GM21360 (cell line): ENCODE measurements around the gene MSI2.

Experiments
- ATAC-seq: cut with Tn5 transposase; IDR thresholded peaks from one replicate; pipeline ENCODE4 v1.9.1; 2021; ENCODE audit warnings: mild to moderate bottlenecking, moderate library complexity; ENCODE audit not compliant: unreplicated experiment

The MSI2 gene

DNA sequence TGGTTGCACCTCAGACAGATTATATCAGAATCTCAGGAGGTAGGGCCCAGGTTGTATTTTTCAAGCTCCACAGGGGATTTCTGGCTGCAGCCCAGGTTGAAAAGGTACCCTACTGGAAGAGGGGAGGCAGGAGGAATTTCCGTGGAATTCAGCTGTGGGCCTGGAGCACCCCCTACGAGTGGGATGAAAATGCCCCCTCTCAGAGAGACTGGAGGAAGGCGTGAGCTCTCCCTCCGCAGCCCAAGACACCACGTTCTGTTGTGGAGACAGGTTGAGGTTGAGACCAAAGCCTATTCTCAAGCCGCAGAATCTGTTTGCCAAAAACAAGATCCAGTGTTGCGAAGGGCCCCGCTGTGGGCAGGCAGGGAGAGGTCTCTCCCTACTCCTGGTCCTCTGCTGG is 386.7 kb downstream of the MSI2 start:
- no peak for ATAC-seq

DNA sequence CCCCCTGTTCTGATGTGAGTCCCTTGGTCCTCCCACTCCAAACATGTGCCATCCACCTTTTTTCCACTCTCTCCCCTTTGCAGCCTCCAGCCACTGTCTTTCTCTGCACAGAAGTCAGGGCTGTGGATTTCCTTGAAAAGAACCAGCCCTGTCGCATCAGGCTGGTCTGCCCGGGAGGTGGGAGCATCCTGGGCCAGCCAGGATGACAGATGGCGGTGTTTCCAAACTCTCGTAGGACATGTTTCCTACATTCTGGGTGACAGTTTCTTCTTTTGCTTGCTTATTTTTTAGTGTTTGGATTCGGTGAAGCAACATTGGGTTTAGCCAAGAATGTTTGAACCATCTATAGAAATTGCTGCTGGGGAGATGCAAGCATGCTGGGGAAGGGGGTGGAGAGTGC is 388.0 kb downstream of the MSI2 start:
- no peak for ATAC-seq

DNA sequence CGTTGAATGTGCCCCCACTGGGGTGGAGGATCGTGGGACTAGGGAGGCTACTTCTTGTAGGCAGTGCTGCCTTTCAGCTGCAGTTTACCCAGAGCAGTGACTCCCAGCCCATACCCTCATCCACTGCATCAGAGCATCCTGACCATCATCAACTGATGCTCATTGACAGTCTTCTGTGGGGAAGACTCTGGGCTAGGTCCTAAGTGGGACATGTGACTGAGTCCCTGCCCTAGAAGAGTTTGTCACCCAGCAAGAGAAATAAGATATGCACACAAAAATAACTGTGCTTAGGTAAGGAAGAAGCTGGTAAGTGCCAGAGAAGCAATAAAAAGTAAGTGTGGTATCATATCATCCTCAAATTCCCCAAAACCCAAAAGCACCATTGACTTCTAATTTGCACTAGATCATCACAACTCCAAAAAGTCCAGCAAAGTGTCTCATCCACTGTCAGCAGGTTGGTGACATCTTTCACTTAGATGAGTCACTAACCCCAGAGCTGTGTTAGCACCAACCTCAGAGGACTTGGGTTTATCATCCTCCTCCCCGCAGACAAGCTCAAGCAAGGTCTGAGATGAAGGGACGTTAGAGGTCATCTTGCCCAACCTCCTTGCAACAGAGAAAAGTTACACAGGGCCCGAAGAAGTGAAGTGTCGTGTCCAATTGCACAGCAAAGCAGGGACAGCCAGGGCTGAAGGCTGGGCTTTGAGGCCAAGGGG is 389.8 kb downstream of the MSI2 start:
- ATAC-seq: no peak

DNA sequence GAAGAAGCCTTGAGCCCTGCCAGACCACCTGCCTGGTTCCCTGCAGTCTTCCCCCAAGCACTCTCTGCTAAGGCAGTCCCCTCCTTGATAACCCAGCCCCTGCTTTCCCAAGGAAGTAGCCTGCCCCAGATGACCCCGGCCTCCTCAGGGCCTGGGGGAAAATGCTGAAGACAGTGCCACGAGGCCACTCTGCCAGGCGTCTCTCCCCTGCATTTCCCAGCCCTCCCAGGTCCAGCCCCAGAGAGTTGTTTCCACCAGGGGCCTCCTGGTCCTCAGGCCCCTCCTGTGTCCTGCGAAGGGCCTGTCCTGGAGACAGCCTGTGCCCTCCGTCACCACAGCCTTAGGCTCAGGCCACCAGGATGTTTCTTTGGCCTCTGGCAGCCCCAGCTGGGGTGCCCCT is 392.4 kb downstream of the MSI2 start:
- no peak for ATAC-seq

DNA sequence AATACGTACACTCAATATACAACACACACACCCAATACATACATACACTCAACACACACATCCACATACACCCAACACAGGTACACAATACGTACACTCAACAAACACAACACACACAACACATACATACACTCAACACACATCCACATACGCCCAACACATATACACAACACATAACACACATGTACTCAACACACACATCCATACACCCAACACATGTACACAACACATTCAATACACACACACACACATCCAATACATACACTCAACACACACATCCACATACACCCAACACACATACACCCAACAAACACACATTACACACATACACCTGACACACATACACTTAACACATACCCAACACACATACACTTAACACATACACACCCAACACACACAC is 392.9 kb downstream of the MSI2 start:
- no peak for ATAC-seq

DNA sequence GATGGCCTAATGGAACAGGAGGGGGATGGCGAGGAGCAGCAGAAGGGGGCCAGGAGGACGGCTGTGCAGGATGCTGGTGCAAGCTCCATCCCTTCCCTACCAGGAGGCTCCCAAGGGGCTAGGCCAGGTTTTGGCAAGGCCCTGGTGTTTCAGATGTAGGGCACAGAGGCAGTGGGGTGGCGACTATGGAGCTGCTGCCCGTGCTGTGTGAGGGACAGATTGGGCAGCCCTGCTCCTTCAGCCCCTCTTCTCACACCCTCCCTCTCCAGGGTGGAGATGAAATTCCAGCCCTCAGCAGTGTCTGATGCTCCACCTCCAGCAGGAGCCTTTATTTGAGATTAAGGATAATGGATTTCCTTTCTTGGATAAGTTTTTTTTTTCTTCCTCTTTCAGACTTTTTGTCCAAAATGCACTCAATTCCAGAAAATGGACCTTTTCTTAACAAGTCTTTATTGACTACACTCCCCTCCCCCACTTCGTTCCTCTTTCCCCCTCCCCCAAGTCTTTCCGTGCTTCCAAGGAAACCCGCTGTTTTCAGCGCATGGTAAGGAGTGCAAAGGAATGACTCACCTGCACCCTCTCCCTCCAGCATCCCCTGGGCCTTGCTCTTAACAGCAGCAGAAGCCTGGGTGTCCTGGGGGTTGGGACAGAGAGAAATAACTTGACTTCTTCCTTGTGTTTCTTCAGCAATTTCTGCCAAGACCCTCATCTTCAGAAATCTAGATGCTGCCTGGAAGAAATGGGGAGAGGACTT is 393.6 kb downstream of the MSI2 start:
- no peak for ATAC-seq

DNA sequence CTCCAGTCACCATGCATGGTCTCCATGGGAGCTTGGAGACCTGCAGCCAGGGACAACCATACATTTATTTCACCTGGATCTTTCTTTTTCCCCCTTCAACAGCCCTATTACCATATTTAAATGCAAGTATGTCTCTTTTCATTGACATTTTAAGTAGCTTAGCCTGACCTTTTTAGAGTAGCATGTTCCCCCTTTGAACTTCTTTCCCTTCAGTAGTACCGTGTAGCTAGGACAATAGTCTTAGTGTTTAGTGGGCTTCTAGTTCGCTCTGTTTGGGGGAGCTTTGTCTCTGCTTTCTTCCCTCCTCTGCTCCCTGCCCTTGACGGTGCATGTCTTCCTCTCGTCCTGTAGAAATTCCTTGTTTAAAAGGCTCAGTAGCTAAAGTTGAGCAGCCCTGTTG is 394.2 kb downstream of the MSI2 start:
- no peak for ATAC-seq

DNA sequence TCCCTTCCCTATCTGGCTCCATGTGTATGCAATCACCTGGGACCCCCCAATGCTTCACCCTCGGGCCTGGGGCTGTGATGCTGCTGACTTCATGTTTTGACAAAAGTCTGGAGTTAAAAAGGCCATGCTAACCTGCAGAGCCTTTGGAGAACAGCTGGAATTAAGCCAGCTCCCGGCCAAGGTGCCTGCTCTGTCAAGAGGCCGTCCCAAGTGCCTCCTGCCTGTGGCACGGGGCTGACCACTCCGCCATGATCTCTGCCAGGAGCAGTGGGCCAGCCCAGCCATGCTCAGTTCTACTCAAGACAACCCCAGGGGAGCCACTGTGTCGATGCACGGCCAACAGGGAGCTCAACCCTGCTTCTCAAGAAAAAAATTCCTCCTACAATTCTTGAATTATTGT is 395.1 kb downstream of the MSI2 start:
- ATAC-seq: no peak

DNA sequence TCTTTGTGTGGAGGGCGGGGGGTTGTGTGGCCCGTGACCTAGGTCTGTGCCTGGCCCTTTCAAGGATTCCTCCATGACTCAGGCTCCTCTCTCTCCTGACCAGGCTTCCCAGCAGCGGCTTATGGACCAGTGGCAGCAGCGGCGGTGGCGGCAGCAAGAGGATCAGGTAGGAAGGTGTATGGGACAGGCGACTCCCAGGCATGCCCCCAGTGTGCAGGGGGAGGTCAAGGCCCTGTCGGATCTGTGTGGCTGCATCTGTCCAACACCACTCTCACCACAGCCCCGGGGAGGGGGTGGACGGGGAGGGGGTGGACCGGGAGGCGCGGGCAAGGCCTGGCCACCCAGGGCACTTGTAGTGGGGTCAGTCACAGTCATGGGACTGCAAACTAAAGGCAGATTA is 395.7 kb downstream of the MSI2 start:
- no peak for ATAC-seq

DNA sequence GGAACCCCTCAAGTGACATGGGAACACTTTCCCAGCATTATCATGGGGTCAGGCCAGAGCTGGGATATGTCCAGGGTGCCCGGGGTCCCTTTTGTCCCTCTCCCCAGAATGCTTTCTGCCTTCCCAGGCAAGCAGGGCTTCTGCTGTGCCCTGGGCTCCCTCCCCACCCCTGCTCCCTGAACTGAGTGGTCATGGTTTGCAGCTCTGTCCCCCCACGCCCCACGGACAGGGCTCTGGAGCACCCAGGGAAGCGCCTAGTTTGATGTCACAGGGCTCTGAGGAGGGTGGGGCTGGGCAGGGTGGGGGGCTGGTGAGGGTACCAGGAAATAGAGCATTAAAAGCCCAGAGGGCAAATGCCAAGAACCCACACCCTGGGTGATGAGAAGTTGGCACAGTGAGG is 396.5 kb downstream of the MSI2 start:
- no peak for ATAC-seq

DNA sequence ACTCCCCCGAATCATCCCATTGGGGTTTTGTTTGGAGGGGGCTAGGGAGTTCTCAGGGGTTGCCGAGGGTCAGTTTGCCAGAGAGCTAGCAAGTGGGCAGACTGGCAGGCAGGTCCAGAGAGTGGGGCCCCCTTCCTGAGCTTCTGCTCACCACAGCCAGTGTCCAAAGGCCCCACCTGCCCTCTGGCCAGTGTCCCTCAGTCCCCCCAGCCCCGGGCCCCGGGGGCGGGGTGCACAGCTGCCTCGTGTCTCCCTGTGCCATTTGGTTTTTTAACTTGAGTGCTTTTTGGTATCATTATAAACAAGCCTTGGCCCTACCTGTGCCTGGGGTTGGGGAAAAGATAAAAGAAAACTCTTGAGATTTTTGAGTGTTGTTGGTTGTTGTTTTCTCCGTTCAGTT is 397.0 kb downstream of the MSI2 start:
- no peak for ATAC-seq

DNA sequence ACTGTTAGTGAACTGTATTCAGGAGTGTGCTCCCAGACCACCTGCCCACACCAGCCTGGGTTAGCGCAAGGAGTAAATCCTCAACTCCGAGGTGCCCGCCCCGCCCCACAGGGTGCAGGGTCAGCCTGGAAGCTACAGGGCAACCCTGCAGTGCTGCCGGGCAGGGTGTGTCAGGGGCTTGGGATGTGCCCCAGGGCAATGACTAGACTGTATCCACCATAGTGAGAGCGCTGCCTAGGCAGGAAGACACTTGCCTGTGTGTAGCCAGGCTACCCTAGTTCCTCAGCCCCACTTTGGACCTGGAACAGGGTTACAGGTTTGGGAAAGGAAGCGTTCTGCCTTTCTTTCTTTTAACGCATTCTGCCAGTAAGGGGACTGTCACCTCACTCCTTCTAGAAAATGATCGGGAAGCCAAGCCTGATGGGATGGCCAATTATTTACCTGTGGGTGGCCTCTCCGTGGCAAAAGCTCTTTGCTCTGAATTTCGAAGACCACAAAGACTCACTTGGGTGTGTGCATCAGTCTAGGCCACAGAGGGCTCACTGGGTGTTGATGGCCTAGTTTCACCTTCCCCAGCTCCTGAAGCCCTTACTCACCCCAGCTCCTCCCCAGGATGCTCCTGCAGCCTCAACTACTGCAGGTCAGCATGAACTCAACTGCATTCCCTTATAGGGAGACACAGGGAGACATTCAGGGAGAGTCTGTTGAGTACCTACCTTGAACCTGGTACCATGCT is 397.9 kb downstream of the MSI2 start:
- ATAC-seq: no peak

DNA sequence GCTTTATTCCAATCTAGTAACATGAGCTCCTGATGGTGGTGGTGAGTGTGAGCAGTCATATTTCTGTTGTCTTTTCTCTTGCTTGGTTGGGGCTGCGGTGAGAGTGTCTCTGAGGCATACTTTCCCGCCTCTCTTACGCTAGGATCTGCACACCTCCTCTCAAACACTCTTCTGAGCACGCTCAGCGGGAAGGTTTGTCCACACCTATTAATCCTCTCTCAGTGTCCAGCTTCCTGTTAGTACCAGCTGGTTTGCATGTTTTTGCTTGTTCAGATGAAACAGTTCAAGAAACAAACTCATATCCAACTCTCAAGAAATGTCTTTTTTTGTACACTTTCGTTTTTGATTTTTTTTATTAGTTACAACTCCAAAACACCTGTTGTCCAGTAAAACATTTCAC is 399.2 kb downstream of the MSI2 start:
- ATAC-seq: no peak

DNA sequence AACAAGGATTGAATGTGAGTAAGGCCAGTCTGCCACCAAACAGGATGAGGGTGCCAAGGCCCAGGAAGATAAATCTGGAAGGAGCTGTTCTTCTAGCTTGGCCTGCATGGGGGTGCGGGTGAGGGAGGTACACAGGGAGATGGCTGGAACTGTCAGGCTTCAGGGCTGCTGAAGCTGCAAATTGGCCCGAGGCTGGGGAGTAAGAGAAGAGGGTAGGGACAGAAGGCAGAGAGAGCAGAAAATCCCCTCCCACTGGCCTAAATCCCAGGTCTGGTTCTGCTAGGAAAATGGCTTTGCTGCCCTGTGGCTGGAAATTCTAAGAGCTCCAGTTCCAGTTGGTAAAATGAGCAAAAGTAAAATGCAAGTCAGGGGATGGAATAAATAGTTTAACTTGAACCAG is 400.9 kb downstream of the MSI2 start:
- no peak for ATAC-seq

DNA sequence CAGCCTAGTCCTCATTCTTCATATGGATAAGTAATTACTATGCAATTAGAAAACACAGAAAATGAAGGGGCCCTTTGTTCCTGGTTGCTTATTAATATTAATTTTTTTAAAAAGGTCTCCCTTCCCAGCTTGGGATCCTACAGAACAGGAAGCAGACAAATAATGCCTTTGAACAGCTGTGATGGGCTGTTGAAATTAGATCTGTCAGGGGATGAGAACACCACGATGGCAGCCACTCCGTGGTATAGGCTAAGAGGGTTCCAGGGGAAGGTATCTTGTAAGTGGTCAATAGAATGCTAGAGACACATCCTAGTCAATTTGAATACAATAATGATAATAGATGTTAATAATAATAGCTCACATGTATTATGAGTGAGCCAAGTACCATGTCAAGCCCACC is 405.7 kb downstream of the MSI2 start:
- no peak for ATAC-seq

DNA sequence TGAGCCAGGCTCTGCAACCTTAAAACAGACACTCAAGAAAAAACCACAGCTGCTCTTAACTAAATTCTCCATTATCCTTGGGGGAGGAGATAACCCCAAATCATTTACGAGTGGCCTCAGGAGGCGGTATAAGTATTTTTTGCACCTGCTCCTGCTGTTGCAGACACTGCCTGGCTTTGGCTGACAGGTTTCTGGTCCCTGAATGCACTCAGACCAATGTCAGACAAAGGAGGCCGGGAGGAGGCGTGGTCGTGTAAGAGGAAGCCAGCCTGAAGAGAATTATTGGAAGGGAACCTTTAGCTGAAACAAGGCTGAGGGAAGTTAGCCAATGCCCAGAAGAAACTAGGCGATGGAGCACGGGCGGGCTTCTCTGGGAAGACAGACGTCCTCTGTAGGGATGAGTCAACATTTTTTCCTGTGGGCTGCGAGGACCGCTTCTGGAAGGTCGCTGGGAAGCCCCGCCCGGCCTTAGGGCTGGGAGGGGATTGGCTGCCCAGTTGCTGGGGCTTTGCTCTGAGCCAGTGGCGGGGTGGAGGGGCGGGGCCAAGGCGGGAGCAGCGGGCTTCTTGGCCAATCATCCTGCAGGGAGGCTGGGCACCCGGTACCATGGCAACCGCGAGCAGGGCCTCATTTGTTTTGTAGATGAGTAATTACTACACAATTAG is 406.5 kb downstream of the MSI2 start:
- no peak for ATAC-seq

DNA sequence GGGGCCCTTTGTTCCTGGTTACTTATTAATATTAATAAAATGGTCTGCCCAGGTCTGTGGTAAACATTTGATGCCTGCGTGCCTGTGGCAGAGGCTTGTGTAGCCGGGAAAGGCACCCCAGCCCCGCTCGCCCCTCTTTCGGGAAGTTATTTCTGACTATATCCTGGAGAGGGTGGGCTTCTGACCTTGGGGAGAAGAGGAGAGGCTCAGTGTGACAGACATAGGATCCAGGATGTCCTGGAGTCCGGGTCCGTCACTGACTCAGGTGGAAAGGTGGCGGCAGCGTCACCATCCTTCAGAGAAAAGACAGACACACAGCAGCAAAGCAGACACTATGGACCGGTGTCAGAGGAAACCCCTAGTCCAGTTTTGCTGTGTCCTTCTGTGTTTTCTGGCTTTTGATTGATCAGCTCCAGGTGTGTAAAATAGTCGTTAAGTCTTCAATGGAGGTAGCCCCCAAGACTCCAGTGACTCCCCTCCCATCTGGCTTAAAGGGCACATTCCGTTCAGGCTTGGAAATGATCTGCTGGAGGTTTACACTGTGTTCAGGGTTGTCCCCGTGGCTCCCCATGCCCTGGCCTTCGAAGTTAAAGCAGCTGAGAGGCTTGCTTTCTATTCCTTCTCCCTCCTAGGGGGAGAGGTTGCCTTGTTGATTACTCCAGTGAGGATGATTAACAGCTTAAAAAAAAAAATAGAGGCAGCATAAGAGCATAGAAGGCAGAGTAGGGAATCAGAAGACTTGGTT is 407.2 kb downstream of the MSI2 start:
- ATAC-seq: no peak

DNA sequence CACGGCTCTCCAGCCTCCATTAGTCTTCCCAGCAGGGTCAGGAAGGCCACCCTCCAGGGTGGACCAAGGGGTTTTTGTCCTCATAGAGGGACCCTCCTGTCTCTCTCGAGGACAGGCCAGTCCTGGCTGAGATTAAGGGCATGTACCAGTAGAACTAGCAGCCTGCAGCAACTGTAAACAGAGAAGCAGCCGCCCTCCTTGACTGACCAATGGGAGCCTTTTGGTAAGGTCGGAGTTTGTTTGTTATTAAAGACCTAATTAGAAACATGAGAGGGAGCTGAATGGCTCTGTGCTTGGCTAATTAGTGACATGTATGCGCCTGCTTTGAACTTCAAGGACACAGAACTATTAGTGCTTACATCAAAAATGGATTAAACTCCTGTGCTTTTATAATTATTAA is 408.8 kb downstream of the MSI2 start:
- no peak for ATAC-seq

DNA sequence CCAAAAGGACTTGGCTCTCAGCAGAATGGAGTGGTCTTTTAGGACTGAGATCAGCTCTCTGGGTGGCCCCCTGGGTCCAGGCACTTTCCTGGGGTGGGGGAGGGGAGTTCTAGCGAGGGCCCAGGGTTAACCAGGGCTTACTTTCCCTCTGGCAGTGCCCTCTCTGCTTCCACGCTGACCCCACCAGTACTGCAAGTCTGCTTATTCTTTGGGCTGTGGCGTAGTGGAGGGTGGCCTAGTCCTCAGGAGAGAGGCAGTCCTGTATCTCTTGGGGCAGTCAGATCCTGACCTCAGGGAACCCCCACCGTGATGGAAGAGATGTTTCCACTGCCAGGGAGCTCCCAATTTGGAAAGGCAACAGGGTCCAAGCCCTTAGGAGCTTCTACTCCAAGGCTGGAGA is 409.4 kb downstream of the MSI2 start:
- no peak for ATAC-seq

DNA sequence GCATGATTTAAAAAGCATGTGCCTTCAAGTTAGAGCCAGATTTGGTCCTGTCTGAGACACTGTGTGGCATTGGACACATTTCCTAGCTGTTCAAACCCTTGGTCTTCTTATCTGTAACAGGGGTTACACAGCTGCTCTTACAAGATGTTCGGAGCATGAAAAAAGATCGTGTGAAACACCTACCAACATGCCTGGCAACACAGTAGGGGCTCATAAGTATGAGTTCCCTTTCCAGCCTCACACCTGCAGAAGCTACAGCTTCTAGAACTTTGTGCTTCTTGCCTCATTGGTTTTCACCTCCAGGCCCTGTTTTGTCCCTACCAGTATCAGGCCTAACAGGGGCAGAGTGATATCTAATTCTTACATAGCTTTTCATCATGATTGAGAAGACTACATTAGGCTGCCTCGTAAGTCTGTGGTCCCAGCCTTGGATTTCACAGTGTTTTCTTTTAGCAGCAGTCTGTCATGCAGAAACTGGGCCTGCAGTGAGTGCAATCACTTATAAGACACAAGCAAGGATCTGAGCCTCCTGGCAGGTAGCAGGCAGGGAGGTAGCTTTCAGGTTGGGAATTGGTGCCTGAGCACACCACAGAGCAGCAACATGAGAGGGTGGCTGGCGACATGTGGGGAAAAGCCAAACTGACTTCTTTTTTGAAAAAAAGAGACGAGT is 410.0 kb downstream of the MSI2 start:
- no peak for ATAC-seq
